ENCODE data around the gene PRR12. TPM values are rescaled to one million over a fixed set of nuclear protein-coding genes. Genes with fewer than 3 reads are reported as not detected.

The PRR12 gene
- total RNA-seq, 4 donors from 2014 or later: 2.6 to 63.1 (median 8.6) TPM

- no peak for DNase-seq
- Histone ChIP-seq H3K4me3 (no peak overlapping the region), H3K27me3 (no peaks in the 10 kb centered on the region), H3K4me1 (no peaks in the 10 kb centered on the region), H3K9me3 (no peaks in the 10 kb centered on the region), H3K36me3 (no peaks in the 10 kb centered on the region), H3K27ac (no peak overlapping the region)
- intact Hi-C loops (cut with DNase I; ENCODE audit: low total_unique reads): no loop called here
- TF ChIP-seq POLR2A (IDR thresholded peaks at IDR 0.05) (no peak), CTCF (IDR thresholded peaks at IDR 0.05) (no peak)
Observed at GRCh38 chr19:49557641-49558325, 33.2 kb upstream of the PRR12 start.

- TF ChIP-seq CTCF (IDR thresholded peaks at IDR 0.05) (no peak), POLR2A (IDR thresholded peaks at IDR 0.05) (no peak)
- H3K36me3 ChIP-seq: no peaks in the 10 kb centered on the region
- H3K4me3 ChIP-seq: no peak overlapping the region
- intact Hi-C loops (cut with DNase I; ENCODE audit: low total_unique reads): no loop called here
- H3K9me3 ChIP-seq: no peaks in the 10 kb centered on the region
- no peaks in the 10 kb centered on the region for H3K27me3 ChIP-seq
- no peak overlapping the region for H3K27ac ChIP-seq
- DNase-seq: no peak
- H3K4me1 ChIP-seq: no peaks in the 10 kb centered on the region
Observed at GRCh38 chr19:49558591-49558990, 32.4 kb upstream of the PRR12 start.

GRCh38 chr19:49559443-49559842 lies 31.5 kb upstream of the PRR12 start:
- TF ChIP-seq POLR2A (IDR thresholded peaks at IDR 0.05) (no peak), CTCF (IDR thresholded peaks at IDR 0.05) (no peak)
- H3K9me3 ChIP-seq: no peaks in the 10 kb centered on the region
- no peaks in the 10 kb centered on the region for H3K27me3 ChIP-seq
- no peaks in the 10 kb centered on the region for H3K4me1 ChIP-seq
- no peak overlapping the region for H3K4me3 ChIP-seq
- no peak overlapping the region for H3K27ac ChIP-seq
- intact Hi-C loops (cut with DNase I; ENCODE audit: low total_unique reads): no loop called here
- H3K36me3 ChIP-seq: no peaks in the 10 kb centered on the region
- DNase-seq: no peak

GRCh38 chr19:49559928-49560327 lies 31.1 kb upstream of the PRR12 start:
- Histone ChIP-seq H3K36me3 (no peaks in the 10 kb centered on the region), H3K4me1 (no peaks in the 10 kb centered on the region), H3K4me3 (no peak overlapping the region), H3K27ac (no peak overlapping the region), H3K27me3 (no peaks in the 10 kb centered on the region), H3K9me3 (no peaks in the 10 kb centered on the region)
- no peak for DNase-seq
- intact Hi-C loops (cut with DNase I; ENCODE audit: low total_unique reads): no loop called here
- TF ChIP-seq POLR2A (IDR thresholded peaks at IDR 0.05): no peak
- no peak for TF ChIP-seq CTCF (IDR thresholded peaks at IDR 0.05)

GRCh38 chr19:49560358-49560900 lies 30.6 kb upstream of the PRR12 start:
- Histone ChIP-seq H3K4me3 (no peak overlapping the region), H3K27ac (no peak overlapping the region), H3K27me3 (no peaks in the 10 kb centered on the region), H3K36me3 (no peaks in the 10 kb centered on the region), H3K4me1 (no peaks in the 10 kb centered on the region), H3K9me3 (no peaks in the 10 kb centered on the region)
- TF ChIP-seq POLR2A (IDR thresholded peaks at IDR 0.05): no peak
- DNase-seq: no peak
- intact Hi-C loops (cut with DNase I; ENCODE audit: low total_unique reads): no loop called here
